22Rv1 (cell line): ENCODE data around the gene LRRC7.

Source experiments
- ZFX ChIP-seq: fragments of 450-650 bp; IDR thresholded peaks from 2 replicates; pipeline ENCODE4 v1.6.1; 2017; ENCODE audit warnings: antibody characterized with exemption, borderline replicate concordance
- TF ChIP-seq, protein P1 (sequence below): fragments of 450-650 bp; IDR thresholded peaks from 2 replicates; pipeline ENCODE4 v1.5.1; 2017; ENCODE audit warnings: mild to moderate bottlenecking

DNA sequence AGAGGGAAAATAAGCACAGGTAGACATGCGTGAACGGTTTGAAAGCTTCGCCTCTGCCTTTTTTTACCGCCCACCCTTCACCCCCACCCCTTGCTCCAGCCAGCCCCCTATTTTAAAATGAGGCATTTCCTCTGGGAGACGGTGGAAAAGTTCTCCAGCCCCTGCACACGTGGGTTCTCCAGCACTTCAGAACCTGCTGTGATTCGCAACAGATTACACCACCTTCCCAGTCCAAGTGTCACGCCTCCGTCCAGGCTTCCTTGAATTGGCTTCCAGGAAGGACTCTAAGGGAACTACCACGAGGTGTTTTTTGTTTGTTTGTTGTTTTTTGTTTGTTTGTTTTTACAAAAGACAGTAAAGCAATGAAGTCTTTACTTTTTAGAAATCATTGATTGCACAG, 2.6 kb downstream of the LRRC7 start:
- TF ChIP-seq, protein P1, sequence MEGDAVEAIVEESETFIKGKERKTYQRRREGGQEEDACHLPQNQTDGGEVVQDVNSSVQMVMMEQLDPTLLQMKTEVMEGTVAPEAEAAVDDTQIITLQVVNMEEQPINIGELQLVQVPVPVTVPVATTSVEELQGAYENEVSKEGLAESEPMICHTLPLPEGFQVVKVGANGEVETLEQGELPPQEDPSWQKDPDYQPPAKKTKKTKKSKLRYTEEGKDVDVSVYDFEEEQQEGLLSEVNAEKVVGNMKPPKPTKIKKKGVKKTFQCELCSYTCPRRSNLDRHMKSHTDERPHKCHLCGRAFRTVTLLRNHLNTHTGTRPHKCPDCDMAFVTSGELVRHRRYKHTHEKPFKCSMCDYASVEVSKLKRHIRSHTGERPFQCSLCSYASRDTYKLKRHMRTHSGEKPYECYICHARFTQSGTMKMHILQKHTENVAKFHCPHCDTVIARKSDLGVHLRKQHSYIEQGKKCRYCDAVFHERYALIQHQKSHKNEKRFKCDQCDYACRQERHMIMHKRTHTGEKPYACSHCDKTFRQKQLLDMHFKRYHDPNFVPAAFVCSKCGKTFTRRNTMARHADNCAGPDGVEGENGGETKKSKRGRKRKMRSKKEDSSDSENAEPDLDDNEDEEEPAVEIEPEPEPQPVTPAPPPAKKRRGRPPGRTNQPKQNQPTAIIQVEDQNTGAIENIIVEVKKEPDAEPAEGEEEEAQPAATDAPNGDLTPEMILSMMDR: no peak
- TF ChIP-seq ZFX: no peak
